A172 (cell line): Measurements from ENCODE around the gene PAK5. TPM values are rescaled to one million over a fixed set of nuclear protein-coding genes. Genes with fewer than 3 reads are reported as not detected.

Source experiments
- DNase-seq: peaks from one replicate; pipeline ENCODE4 v3.0.0-alpha.2; 2015; ENCODE audit warnings: low spot score
- total RNA-seq: library from RNA; depleted of rRNA; stranded (reverse); fragments of >200 nt; shearing (Covaris generic); gene quantifications from 2 replicates; pipeline ENCODE4 v1.2.3, GENCODE V29; 2014; rRNA removed

Gene PAK5
- total RNA-seq, 1 experiment from 2014 or later = not detected

DNA sequence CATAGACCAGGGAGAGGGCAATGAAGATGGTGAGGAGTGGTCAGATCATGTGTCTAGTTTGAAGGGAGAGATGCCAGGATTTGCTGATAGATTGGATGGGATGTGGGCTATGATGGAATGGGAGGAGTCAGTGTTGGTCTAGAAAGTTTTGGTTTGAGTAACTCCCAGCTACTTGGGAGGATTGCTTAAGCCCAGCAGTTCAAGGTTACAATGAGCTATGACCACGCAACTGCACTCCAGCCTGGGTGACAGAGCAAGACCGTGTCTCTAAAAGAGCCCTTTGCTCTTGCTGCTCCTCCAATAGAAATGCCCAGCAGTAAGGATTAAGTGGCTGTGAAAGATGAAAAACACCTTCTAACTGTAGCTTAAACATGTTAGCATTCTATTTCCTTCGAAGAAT lies 342.7 kb downstream of the PAK5 start:
- no peak for DNase-seq

DNA sequence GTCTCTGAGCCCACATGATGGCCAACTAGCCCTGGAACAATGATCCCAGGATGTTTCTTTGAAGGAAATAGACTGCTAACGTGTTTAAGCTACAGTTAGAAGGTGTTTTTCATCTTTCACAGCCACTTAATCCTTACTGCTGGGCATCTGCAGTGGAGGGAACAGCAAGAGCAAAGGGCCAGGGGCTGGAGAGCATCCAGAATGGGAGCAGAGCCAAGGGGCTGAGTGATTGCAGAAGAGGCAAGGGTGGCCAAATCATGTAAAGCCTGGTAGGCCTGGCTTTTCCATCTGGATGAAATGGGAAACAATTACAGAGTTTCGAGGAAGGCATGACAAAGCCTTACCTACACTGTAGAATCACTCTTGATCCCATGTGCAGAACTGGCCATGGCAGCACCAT lies 343.2 kb downstream of the PAK5 start:
- DNase-seq = no peak

DNA sequence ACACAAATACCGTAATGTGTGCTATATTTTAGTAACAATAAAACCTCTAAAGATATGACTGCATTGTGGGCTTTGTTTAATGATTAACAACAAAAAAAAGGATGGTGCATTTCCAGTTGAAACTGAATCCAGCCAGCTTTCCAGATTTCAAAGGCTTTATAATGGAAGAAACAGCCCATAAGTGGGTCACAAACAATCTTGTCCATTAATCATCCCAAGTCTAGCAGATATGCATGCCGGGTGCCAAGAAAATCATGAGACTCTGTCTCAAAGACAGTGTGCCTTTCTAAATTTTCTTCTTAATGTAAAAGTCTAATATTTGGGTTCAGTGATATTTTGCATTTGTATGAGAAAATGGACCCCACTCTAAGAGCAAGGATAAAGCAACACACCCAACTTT lies 345.1 kb downstream of the PAK5 start:
- no peak for DNase-seq

DNA sequence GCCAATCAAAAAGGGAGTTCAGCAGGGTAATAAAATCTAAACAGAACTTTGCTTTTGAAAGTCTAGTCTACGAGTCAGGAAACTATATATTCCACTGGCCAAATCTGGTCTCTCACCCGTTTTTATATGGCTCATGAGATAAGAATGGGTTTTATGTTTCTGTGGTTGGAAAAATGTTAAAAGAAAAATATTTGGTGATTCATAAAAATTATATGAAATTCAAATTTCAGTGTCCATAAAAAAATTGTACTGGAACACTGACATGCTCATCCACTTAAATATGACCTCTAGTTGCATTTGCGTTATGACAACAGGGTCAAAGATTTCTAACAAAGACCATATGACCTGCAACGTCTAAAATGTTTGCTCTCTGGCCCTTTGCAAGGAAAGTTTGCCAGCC lies 346.8 kb downstream of the PAK5 start:
- DNase-seq = no peak

DNA sequence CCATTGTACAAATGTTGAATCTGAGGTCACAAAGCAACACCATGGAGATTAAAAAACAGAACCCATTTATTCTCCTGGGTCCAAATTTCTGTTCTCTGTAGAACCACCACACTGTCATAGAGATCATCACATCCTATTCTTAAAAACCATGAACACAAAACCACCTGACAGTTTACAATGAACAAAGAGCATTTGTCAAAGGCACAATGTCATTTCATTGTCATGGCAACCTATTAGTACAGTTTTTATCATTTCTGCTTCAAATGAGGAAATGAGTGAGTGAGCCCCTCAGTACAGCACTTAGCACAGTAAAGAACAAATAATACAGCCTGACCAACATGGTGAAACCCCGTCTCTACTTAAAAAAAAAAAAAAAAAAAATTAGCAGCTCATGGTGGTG lies 347.6 kb downstream of the PAK5 start:
- no peak for DNase-seq

DNA sequence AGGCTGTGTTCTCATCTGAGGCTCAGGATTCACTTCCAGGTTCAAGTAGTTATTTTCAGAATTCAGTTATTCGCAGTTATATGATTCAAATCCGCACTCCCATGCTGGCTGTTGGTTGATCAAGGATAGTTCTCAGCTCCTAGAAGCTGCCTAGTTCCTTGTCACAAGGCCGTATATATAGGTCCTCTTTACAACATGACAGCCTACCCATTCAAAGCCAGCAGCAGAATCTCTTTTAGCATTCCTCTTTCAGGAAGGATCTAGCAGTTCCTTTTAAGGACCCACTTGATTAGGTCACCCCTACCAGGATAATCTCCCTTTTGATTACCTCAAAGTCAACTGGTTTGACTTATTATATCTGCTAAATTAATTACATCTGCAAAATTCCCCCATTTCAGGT lies 348.2 kb downstream of the PAK5 start:
- DNase-seq = no peak

DNA sequence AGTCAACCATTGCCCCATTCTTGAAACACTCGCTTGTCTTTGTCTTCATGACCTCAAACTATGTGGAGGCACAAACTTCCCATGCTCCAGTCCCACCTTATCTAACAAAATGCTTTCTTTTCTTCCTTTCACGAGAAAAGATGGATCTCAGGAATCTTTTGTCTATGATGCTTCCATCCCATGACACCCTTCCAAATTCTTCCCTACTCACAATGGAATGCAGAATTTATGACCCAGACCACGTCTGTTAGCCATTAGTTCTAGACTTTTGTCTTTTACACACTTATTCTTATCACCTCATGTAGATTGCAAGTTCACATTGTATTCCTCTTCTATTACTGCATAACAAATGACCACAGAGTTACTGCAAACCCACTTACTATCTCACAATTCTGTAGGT lies 348.7 kb downstream of the PAK5 start:
- DNase-seq = no peak

DNA sequence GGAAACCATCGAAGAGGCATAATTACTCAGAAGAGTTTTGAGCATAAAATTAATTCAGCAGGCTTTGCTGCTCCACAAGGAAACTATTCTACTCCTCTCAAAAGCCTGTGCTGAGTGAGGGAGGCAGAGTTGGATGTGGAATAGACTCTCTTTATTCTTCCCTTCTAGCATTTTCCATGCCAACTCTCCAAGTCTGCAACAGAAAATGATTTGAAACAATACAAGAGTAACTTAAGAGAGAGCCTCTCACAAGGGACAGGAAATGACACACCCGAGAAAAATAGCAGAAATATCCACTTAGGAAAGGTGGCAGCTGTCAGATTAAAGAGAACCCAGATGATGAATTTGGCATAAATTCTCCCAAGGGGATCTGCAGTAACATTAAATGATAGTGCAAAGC lies 350.8 kb downstream of the PAK5 start:
- DNase-seq = peak; percentile 30

Other genes starting within 250 kb of the PAK5 start
- 4.2 and 4.4 TPM in 2 replicates for gene ANKEF1, start 195.9 kb upstream of the PAK5 start, total RNA-seq